H9 (cell line): Measurements from ENCODE around the gene DPYD. TPM values are rescaled to one million over a fixed set of nuclear protein-coding genes. Genes with fewer than 3 reads are reported as not detected.

Experiments used
- DNase-seq: peaks from one replicate; pipeline ENCODE4 v3.0.0-alpha.2; 2017
- H2AFZ ChIP-seq: one replicate; pipeline ENCODE4 v1.6.1; 2013; ENCODE audit warnings: mild to moderate bottlenecking, low read length, control low read depth, moderate library complexity
- H2AK5ac ChIP-seq: 2 replicates; pipeline ENCODE4 v1.6.1; 2013; ENCODE audit warnings: low read length, control low read depth, mixed read lengths; ENCODE audit not compliant: insufficient read length
- H2BK120ac ChIP-seq: one replicate; pipeline ENCODE4 v1.6.1; 2013; ENCODE audit warnings: low read depth, mild to moderate bottlenecking, low read length, control low read depth, inconsistent platforms; ENCODE audit not compliant: poor library complexity, severe bottlenecking
- H2BK12ac ChIP-seq: 2 replicates; pipeline ENCODE4 v1.6.1; 2013; ENCODE audit warnings: low read length, control low read depth, mixed read lengths, low read depth; ENCODE audit not compliant: insufficient read length
- H2BK15ac ChIP-seq: 2 replicates; pipeline ENCODE4 v1.6.1; 2013; ENCODE audit warnings: low read depth, low read length, control low read depth
- H2BK20ac ChIP-seq: one replicate; pipeline ENCODE4 v1.6.1; 2013; ENCODE audit warnings: low read depth, mild to moderate bottlenecking, low read length, control low read depth, inconsistent platforms; ENCODE audit not compliant: poor library complexity, severe bottlenecking
- H2BK5ac ChIP-seq: 2 replicates; pipeline ENCODE4 v1.6.1; 2013; ENCODE audit warnings: low read length, control low read depth, mixed read lengths; ENCODE audit not compliant: insufficient read length
- H3K14ac ChIP-seq: 2 replicates; pipeline ENCODE4 v1.6.1; 2013; ENCODE audit warnings: low read length, control low read depth; ENCODE audit not compliant: insufficient read depth
- H3K18ac ChIP-seq: 2 replicates; pipeline ENCODE4 v1.6.1; 2013; ENCODE audit warnings: low read depth, mild to moderate bottlenecking, mixed read lengths, low read length, control low read depth; ENCODE audit not compliant: insufficient read length
- H3K23ac ChIP-seq: 2 replicates; pipeline ENCODE4 v1.6.1; 2013; ENCODE audit warnings: low read length, control low read depth, mixed read lengths, low read depth; ENCODE audit not compliant: insufficient read length
- H3K23me2 ChIP-seq: 2 replicates; pipeline ENCODE4 v1.6.1; 2013; ENCODE audit warnings: low read depth, mild to moderate bottlenecking, mixed read lengths, low read length, control low read depth; ENCODE audit not compliant: insufficient read length, poor library complexity, severe bottlenecking
- H3K27ac ChIP-seq: 2 replicates; pipeline ENCODE4 v1.5.1; 2013; ENCODE audit warnings: low read length, control low read depth, mixed read lengths, low read depth; ENCODE audit not compliant: insufficient read length
- H3K27me3 ChIP-seq: 2 replicates; pipeline ENCODE4 v1.6.1; 2013; ENCODE audit warnings: low read length, control low read depth, inconsistent platforms; ENCODE audit not compliant: insufficient read depth
- H3K4ac ChIP-seq: 2 replicates; pipeline ENCODE4 v1.6.1; 2013; ENCODE audit warnings: low read depth, mild to moderate bottlenecking, control low read depth, inconsistent platforms, low read length, moderate library complexity
- H3K4me1 ChIP-seq: 2 replicates; pipeline ENCODE4 v1.6.1; 2013; ENCODE audit warnings: low read length, control low read depth, inconsistent platforms; ENCODE audit not compliant: insufficient read depth
- H3K4me2 ChIP-seq: 2 replicates; pipeline ENCODE4 v1.6.1; 2013; ENCODE audit warnings: low read length, control low read depth, mixed read lengths; ENCODE audit not compliant: insufficient read length, insufficient read depth
- H3K56ac ChIP-seq: 2 replicates; pipeline ENCODE4 v1.6.1; 2013; ENCODE audit warnings: low read depth, mild to moderate bottlenecking, mixed read lengths, low read length, control low read depth; ENCODE audit not compliant: insufficient read length
- H3K79me1 ChIP-seq: 2 replicates; pipeline ENCODE4 v1.6.1; 2013; ENCODE audit warnings: low read depth, mild to moderate bottlenecking, moderate library complexity, low read length, control low read depth, inconsistent platforms; ENCODE audit not compliant: insufficient read depth, poor library complexity, severe bottlenecking
- H3K79me2 ChIP-seq: 2 replicates; pipeline ENCODE4 v1.6.1; 2013; ENCODE audit warnings: low read length, control low read depth, inconsistent platforms; ENCODE audit not compliant: insufficient read depth
- H3K9ac ChIP-seq: 2 replicates; pipeline ENCODE4 v1.6.1; 2013; ENCODE audit warnings: low read length, control low read depth, mixed read lengths; ENCODE audit not compliant: insufficient read length; ENCODE audit errors: extremely low read depth
- H3K9me3 ChIP-seq: one replicate; pipeline ENCODE4 v1.6.1; 2013; ENCODE audit warnings: low read depth, low read length, inconsistent platforms; ENCODE audit not compliant: control insufficient read depth
- H3T11ph ChIP-seq: one replicate; pipeline ENCODE4 v1.6.1; 2013; ENCODE audit warnings: mild to moderate bottlenecking, low read length, control low read depth, inconsistent platforms
- H4K20me1 ChIP-seq: one replicate; pipeline ENCODE4 v1.6.1; 2013; ENCODE audit not compliant: control insufficient read depth, insufficient read length, insufficient read depth
- H4K5ac ChIP-seq: 2 replicates; pipeline ENCODE4 v1.6.1; 2013; ENCODE audit warnings: low read depth, mild to moderate bottlenecking, mixed read lengths, low read length, control low read depth; ENCODE audit not compliant: insufficient read length
- H4K8ac ChIP-seq: replicated peaks from 2 replicates; pipeline ENCODE4 v1.6.1; 2013; ENCODE audit warnings: low read length, control low read depth, mixed read lengths, low read depth; ENCODE audit not compliant: insufficient read length
- H4K91ac ChIP-seq: 2 replicates; pipeline ENCODE4 v1.6.1; 2013; ENCODE audit warnings: low read depth, mild to moderate bottlenecking, moderate library complexity, mixed read lengths, low read length, control low read depth; ENCODE audit not compliant: insufficient read length
- H3K27ac Mint-ChIP-seq, 3 experiments: 2 replicates in 2 of 3; 3 replicates in 1 of 3; pipeline ENCODE4 v1.8.0; 2020 to 2021; ENCODE audit warnings: mixed read lengths in 3 of 3, mild to moderate bottlenecking in 1 of 3, moderate library complexity in 1 of 3
- H3K27me3 Mint-ChIP-seq: 2 replicates; pipeline ENCODE4 v1.8.0; 2021; ENCODE audit warnings: low read depth, mild to moderate bottlenecking, moderate library complexity, mixed read lengths
- H3K36me3 Mint-ChIP-seq, 3 experiments: 2 replicates in 2 of 3; 3 replicates in 1 of 3; pipeline ENCODE4 v1.8.0; 2020 to 2021; ENCODE audit warnings: low read depth in 3 of 3, mixed read lengths in 3 of 3; ENCODE audit not compliant: insufficient read depth in 1 of 3
- H3K4me1 Mint-ChIP-seq, 2 experiments: 2 replicates each; pipeline ENCODE4 v1.8.0; 2020; ENCODE audit warnings: mixed read lengths in 2 of 2
- H3K4me3 Mint-ChIP-seq, 2 experiments: 2 replicates in 1 of 2; 3 replicates in 1 of 2; pipeline ENCODE4 v1.8.0; 2020 to 2021; ENCODE audit warnings: mild to moderate bottlenecking in 2 of 2, mixed read lengths in 2 of 2, moderate library complexity in 1 of 2
- H3K9me3 Mint-ChIP-seq, 2 experiments: 2 replicates in 1 of 2; 3 replicates in 1 of 2; pipeline ENCODE4 v1.8.0; 2020; ENCODE audit warnings: mild to moderate bottlenecking in 2 of 2, mixed read lengths in 2 of 2, moderate library complexity in 1 of 2
- CTCF ChIP-seq: fragments of 200-600 bp; sonication (generic); conservative IDR thresholded peaks from 3 replicates; pipeline ENCODE4 v1.8.0; 2021; ENCODE audit warnings: antibody characterized with exemption, mild to moderate bottlenecking
- total RNA-seq: library from RNA; stranded (reverse); gene quantifications from 2 replicates; pipeline ENCODE4 v1.2.1, GENCODE V29; 2021

Gene DPYD
- total RNA-seq, 1 experiment from 2014 or later, result 0.37 TPM

GRCh38 chr1:97066860-97067259 is 854.0 kb downstream of the DPYD start:
- H3K56ac ChIP-seq, result no peak overlapping the region
- Mint-ChIP-seq H3K27me3 (no peaks in the 10 kb centered on the region), H3K4me3 (no peak overlapping the region), H3K36me3 (peaks cover 0 to 20% (median 9%) of the 10 kb centered on the region in 3 experiments; a peak in 5 of 7 replicates), H3K9me3 (peaks cover 0 to 8% of the 10 kb centered on the region in 2 experiments; a peak in 4 of 5 replicates), H3K4me1 (no peaks in the 10 kb centered on the region), H3K27ac (no peak overlapping the region)
- H2BK20ac ChIP-seq, result no peak overlapping the region
- no peak for TF ChIP-seq CTCF
- H3K27ac ChIP-seq, result no peak overlapping the region
- H2AK5ac ChIP-seq, result no peak overlapping the region
- H3T11ph ChIP-seq, result no peak overlapping the region
- no peak overlapping the region for H2BK5ac ChIP-seq
- no peak overlapping the region for H4K8ac ChIP-seq
- H3K9me3 ChIP-seq, result no peaks in the 10 kb centered on the region
- no peaks in the 10 kb centered on the region for H4K20me1 ChIP-seq
- H2AFZ ChIP-seq, result no peak overlapping the region
- H3K23me2 ChIP-seq, result no peaks in the 10 kb centered on the region
- no peak overlapping the region for H3K4ac ChIP-seq
- no peak overlapping the region for H2BK12ac ChIP-seq
- H3K4me2 ChIP-seq, result no peak overlapping the region
- H4K5ac ChIP-seq, result no peak overlapping the region
- H3K9ac ChIP-seq, result no peak overlapping the region
- no peak overlapping the region for H2BK15ac ChIP-seq
- H3K27me3 ChIP-seq, result no peaks in the 10 kb centered on the region
- no peaks in the 10 kb centered on the region for H3K79me1 ChIP-seq
- DNase-seq, result no peak
- H2BK120ac ChIP-seq, result no peak overlapping the region
- H3K14ac ChIP-seq, result no peak overlapping the region
- no peak overlapping the region for H3K23ac ChIP-seq
- H4K91ac ChIP-seq, result no peak overlapping the region
- H3K79me2 ChIP-seq, result no peaks in the 10 kb centered on the region
- H3K18ac ChIP-seq, result no peak overlapping the region
- H3K4me1 ChIP-seq, result no peaks in the 10 kb centered on the region
